NCI-H460 (cell line): ENCODE results near the gene RAB8B. TPM values are rescaled to one million over a fixed set of nuclear protein-coding genes. Genes with fewer than 3 reads are reported as not detected.
"Not testable (repeated sequence)": the region's sequence is repeated elsewhere in the genome, so short reads cannot be mapped to it uniquely, and the experiment has no call there.

Source experiments
- DNase-seq: peaks from one replicate; pipeline ENCODE4 v3.0.0-alpha.2; 2016; ENCODE audit warnings: low read depth; ENCODE audit errors: extremely low read depth
- total RNA-seq: library from RNA; depleted of rRNA; stranded (reverse); fragments of >200 nt; shearing (Covaris generic); gene quantifications from 2 replicates; pipeline ENCODE4 v1.2.3, GENCODE V29; 2014

Gene RAB8B
- total RNA-seq, 1 experiment from 2014 or later = 13.1 TPM

DNA sequence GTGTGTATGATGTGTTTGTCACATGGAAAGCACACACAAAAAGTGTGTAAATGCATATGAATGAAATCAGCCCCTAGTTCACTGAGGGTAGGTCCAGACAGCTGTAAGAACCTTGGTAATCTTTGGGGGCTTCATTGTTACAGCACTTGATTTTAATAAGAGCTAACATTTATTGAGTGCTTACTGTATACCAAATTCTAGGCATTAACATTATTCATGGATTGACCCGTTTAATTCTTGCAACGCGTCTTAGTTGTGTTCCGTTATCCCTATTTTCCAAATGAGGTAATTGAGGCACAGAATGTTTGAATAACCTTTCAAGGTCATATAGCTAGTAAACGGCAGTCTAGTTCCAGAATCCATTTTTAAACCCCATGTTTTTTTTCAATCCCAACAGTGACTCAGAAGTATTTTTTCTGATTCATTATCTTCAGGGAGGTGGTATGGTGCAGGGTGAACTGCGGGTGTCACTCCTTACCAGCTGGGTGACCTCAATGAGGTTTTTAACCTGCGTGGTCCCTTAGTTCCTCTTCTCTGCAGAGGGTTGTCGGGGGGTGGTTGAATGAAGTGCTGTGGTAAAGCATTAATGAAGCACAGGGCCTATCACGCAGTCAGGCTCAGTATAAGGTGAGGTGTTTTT is 14.2 kb downstream of the RAB8B start:
- no peak for DNase-seq

DNA sequence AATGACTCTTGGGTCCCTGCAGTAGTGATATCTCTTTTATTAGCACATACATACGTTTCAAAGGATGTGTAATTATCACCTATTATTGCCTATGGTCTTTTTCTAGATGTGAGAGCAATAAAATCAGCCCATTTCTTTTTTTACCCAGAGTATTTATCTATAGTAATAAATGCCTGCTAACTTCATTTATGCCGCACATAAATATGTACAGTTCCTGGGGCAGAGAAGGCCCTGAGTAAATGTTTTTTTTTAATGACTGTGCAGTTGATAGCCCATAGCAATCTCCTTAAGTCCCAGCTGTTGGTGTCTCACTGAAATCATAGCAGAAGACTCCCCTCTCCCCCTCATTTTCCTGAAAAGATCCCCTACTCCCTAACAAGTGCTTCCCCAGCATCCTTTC is 16.7 kb downstream of the RAB8B start:
- no peak for DNase-seq

DNA sequence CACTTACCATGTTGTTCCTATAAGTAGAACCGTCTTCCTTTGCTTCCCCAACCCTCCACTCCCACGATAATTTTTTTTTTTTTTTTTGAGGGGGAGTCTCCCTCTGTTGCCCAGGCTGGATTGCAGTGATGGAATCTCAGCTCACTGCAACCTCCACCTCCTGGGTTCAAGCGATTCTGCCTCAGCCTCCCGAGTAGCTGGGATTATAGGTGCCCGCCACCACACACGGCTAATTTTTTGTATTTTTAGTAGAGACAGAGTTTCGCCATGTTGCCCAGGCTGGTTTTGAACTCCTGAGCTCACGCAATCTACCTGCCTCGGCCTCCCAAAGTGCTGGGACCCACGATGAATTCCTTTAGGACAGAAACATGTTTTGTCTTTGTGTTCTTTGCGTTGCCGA is 19.4 kb downstream of the RAB8B start:
- DNase-seq = not testable (repeated sequence)

- DNase-seq = no peak
Measured at GRCh38 chr15:63210151-63211091, 21.0 kb downstream of the RAB8B start.

DNA sequence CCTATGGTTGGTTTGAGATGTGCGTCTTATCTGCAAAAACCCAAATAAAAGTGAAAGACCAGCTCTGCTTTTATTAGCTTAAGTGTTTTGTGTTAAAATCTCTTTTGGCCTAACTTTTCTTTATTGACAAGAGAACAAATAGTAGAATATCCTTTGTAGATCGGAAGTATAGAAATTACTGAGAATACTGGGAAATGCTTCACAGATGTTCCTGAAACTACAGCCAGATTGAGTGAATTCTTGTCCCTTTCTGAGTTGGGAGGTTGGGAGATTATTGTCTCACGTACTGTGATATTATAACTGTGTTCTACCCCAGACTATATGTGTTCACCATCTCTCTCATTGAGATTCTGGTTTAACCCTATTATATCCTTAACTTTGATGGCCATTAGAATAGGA is 21.7 kb downstream of the RAB8B start:
- DNase-seq = no peak

GRCh38 chr15:63211549-63211948 is 22.1 kb downstream of the RAB8B start:
- no peak for DNase-seq

GRCh38 chr15:63212050-63213004 is 22.9 kb downstream of the RAB8B start:
- no peak for DNase-seq

GRCh38 chr15:63218100-63218808 is 28.8 kb downstream of the RAB8B start:
- DNase-seq = no peak

- DNase-seq = no peak
Measured at GRCh38 chr15:63219196-63219710, 29.8 kb downstream of the RAB8B start.

DNA sequence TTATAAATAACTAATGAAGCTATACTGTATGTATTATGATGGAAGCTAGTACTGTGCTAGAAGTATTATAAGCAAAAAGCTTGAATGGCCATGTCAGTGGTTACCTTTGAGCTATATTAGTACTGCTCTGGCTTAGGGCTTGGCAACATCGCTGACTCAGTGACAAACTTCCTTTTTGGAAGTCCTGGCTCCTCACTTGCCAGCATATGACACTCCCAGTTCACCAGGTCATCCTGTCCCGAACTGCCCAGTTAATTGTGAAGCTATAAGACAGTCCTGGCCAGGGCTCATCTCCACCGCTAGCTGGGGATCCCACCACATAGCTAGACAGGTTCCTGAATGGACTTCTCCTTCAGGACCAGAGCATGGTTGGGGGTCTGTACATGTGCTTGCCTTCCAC is 31.9 kb downstream of the RAB8B start:
- DNase-seq = no peak

DNA sequence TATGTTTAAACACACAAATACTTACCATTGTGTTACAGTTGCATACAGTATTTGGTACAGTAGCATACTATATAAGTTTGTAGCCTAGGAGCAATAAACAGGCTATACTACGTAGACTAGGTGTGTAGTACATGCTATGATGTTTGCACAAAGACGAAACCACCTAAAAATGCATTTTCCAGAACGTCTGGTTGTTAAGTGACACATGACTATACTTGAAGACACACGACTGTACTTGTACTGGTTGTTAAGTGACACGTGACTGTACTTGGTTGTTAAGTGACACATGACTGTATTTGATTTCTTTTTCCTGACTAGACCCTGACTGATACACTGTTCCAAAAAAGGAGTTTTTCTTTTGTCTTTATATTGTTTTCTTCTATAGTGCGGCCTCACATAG is 34.1 kb downstream of the RAB8B start:
- DNase-seq = no peak

DNA sequence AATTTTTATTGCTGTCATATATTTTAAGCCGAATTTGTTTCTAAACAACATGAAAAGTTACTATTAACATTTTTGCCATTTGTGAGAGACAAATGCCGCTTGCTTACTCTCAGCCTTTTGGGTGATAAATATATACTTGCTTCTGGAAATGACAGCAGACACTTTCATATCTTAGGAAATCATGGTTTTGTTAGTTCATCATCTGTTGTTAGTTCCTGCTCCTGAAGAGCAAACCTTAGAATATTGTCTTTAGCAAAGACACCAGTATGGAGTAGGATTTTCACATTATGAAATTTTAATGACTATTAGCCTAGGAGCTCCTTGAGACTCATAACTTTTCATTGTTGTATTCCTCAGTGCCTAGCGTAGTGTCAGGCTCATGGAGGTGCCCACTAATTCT is 36.0 kb downstream of the RAB8B start:
- DNase-seq = no peak

- no peak for DNase-seq
Measured at GRCh38 chr15:63226155-63226883, 36.9 kb downstream of the RAB8B start.

GRCh38 chr15:63226966-63227401 is 37.6 kb downstream of the RAB8B start:
- no peak for DNase-seq

DNA sequence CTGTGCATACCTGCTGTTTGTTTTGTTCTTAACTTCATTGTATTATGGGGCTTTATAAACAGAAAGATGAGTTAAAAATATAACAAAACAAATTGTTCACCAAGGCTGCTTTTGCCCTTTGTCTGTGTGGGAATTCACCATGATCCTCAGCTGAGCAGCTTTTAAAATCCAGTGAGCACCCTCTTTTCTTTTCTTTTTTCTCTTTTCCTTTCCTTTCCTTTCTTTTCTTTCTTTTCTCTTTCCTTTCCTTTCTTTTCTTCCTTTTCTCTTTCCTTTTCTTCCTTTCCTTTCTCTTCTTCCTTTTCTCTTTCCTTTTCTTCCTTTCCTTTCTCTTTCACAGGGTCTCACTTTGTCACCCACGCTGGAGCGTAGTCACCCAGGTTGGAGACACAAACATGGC is 38.3 kb downstream of the RAB8B start:
- DNase-seq = no peak

DNA sequence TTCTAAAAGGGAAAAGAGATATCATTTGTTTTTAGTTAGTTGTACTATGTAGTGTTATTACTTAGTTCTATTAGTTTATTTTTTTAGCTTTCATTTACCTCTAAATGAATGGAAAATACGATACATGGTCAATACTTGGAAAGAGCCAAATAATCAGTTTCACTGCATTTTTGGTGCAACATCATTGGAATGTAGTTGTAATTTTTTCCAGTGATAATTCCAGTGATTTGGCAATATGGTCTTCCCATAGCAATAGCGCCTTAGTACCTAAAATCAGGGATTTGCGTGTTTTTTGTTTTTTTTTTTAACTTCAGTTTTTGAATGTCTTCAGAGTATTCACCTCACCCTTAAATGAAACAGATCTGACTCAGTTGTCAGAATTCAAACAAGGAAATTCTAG is 41.8 kb downstream of the RAB8B start:
- DNase-seq = no peak

GRCh38 chr15:63231706-63232105 is 42.3 kb downstream of the RAB8B start:
- no peak for DNase-seq

GRCh38 chr15:63232405-63232804 is 43.0 kb downstream of the RAB8B start:
- no peak for DNase-seq

- DNase-seq = no peak
Measured at GRCh38 chr15:63232943-63233342, 43.5 kb downstream of the RAB8B start.
